ENCODE results near the gene CACNB2. TPM values are rescaled to one million over a fixed set of nuclear protein-coding genes. Genes with fewer than 3 reads are reported as not detected.

CACNB2 gene
- 1 to 10 TPM in 3 of 4 donors, under 1 TPM in 1; 0.16 to 2.4 (median 1.8) TPM for total RNA-seq

GRCh38 chr10:18140149-18140956, at the start of gene CACNB2:
Gene CACNB2 (plus strand): TSS chr10:18140424.
- TF ChIP-seq CTCF (IDR thresholded peaks at IDR 0.05; ENCODE audit: low read depth): no peak

- no peak for TF ChIP-seq CTCF (IDR thresholded peaks at IDR 0.05; ENCODE audit: low read depth)
Observed at GRCh38 chr10:18094332-18094731, 45.9 kb upstream of the CACNB2 start.

GRCh38 chr10:18094793-18095192, 45.4 kb upstream of the CACNB2 start:
- TF ChIP-seq CTCF (IDR thresholded peaks at IDR 0.05; ENCODE audit: low read depth): no peak

DNA sequence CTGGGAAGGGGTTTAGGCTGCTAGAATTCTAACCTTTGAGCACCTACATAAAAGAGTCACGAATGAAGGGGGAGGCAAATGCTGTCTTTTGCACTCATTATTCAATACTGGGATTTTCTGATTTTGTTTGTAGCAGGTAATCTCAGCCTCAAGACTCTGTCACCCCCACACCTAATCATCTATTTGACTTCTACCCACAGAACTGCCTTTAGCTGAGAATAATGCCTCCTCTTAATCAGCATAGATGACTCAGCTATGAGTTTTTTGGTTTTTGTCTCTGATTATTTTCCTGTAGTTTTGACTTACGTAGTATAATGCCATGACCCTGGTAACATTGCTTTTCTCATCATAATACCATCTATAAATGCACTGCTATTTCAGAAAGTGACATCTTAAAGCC, 42.7 kb upstream of the CACNB2 start:
- no peak for TF ChIP-seq CTCF (IDR thresholded peaks at IDR 0.05; ENCODE audit: low read depth)

DNA sequence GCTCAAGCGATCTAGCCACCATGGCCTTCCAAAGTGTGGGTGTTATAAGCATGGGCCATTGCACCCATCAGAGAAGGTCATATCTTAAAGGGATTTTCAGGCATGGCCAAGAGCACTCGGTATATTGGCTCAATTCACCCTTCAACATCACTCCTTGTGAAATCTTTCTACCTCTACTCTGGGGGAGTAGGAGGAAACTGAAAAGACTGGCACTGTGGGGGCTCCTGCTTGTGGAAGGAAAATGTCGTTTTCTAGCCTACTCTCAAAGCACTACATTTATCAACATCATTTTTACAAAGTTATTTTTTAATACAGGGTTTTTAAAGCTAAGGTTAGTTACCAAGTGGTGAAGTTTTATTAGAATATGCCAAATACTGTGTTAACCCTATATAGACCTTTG, 42.0 kb upstream of the CACNB2 start:
- TF ChIP-seq CTCF (IDR thresholded peaks at IDR 0.05; ENCODE audit: low read depth): no peak

- no peak for TF ChIP-seq CTCF (IDR thresholded peaks at IDR 0.05; ENCODE audit: low read depth)
Observed at GRCh38 chr10:18099415-18099814, 40.8 kb upstream of the CACNB2 start.

DNA sequence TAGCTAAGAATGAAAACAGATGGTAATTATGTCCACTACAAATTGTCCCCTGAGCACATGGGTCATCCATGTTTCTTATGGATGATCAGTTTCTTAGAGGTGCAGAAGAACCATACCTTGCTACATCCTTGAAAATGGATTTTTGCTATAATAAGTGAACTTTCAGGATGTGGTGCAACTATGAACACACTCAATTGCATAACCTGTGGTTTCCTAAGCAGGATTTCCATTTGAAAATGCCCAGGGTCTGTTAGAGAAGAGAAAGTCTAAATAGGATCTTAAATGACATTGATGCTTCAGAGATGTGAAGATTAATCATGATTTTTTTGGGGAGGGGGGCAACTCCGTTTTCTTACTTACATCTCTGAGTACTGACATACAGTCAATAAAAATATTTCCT, 39.6 kb upstream of the CACNB2 start:
- no peak for TF ChIP-seq CTCF (IDR thresholded peaks at IDR 0.05; ENCODE audit: low read depth)

All from subcutaneous adipose tissue (tissue), 4 donors.